ENCODE results near the gene ZMAT5. TPM values are rescaled to one million over a fixed set of nuclear protein-coding genes. Genes with fewer than 3 reads are reported as not detected.

The ZMAT5 gene
- total RNA-seq, 1 donor from 2014 or later = 37.1 TPM

DNA sequence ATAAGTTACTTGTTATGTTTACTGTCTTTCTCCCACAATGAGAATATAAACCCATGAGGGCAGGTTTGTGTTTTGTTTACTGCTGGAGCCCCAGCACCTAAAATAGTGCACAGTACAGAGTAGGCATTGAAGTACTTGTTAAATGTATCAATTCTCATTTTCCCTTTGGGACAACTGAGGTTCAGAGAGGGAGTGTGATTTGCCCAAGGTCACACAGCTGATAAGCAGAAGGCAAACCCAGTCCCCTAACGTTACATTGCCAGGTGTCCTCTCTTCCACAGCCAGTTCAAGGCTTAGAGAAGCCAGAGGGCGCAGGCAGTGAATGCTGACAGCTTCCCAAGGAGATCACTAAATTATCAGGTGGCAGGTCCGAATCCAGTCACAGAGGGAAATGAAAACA lies 16.8 kb downstream of the ZMAT5 start:
- H3K36me3 ChIP-seq (ENCODE audit: control insufficient read depth, insufficient read depth, low read length) = no peaks in the 10 kb centered on the region
- H3K4me3 ChIP-seq (ENCODE audit: low read depth, low read length) = no peak overlapping the region
- DNase-seq (ENCODE audit: low read depth) = no peak
- H3K27me3 ChIP-seq (ENCODE audit: control insufficient read depth, insufficient read depth, low read length) = no peaks in the 10 kb centered on the region
- TF ChIP-seq, protein P1, sequence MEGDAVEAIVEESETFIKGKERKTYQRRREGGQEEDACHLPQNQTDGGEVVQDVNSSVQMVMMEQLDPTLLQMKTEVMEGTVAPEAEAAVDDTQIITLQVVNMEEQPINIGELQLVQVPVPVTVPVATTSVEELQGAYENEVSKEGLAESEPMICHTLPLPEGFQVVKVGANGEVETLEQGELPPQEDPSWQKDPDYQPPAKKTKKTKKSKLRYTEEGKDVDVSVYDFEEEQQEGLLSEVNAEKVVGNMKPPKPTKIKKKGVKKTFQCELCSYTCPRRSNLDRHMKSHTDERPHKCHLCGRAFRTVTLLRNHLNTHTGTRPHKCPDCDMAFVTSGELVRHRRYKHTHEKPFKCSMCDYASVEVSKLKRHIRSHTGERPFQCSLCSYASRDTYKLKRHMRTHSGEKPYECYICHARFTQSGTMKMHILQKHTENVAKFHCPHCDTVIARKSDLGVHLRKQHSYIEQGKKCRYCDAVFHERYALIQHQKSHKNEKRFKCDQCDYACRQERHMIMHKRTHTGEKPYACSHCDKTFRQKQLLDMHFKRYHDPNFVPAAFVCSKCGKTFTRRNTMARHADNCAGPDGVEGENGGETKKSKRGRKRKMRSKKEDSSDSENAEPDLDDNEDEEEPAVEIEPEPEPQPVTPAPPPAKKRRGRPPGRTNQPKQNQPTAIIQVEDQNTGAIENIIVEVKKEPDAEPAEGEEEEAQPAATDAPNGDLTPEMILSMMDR (IDR thresholded peaks at IDR 0.05; ENCODE audit: insufficient read depth, low read length, poor library complexity, severe bottlenecking) = no peak

DNA sequence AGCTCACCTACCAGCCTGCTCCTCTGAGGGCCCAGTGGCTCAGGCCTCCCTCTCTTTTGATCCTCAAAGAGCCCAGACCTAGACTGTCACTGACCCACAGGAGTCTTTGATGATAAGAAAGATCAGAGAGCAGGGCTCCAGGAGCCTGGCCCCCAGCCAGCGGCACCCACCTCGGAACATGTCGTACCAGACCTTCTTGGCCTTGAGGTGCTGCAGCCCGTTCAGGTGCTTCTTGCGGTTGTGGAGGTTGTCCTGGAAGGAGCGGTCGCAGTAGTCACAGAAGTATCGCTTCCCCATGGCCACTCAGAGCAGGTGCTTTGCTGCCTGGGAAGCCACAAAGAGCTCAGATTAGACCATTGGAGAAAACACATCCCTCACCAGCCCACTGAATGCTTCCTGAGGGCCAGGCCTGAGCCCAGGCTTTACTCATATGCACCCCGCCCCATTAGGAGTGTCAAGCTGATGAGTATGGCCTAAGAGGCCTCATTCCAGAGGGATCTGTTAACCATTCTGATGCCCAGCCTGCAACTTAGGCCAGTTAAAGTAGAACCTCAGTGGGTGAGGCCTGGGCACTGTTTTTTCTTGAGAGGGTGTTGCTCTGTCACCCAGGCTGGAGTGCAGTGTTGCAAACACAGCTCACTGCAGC lies 18.4 kb downstream of the ZMAT5 start:
- no peaks in the 10 kb centered on the region for H3K27me3 ChIP-seq (ENCODE audit: control insufficient read depth, insufficient read depth, low read length)

DNA sequence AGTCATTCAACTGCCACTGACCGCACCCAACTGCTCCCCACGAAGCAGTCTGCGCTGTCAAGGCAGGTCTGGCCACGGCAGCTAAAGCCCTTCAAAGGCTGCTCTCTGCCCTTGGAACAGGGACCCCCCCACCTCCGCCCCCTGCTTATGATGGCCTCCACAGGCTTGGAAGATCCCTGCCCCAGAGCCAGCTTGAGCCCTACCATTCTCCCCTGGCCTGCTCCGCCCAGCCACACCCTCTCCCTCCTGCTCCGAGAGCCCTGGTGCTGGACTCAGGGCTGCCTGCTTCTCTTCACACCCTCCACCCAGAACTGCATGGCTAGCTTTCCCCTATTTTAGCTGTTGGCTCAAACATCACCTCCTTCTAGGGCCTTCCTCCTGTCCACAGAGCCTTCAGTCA lies 19.0 kb downstream of the ZMAT5 start:
- no peaks in the 10 kb centered on the region for H3K27me3 ChIP-seq (ENCODE audit: control insufficient read depth, insufficient read depth, low read length)
- no peak overlapping the region for H3K4me3 ChIP-seq (ENCODE audit: low read depth, low read length)
- DNase-seq (ENCODE audit: low read depth) = no peak
- no peaks in the 10 kb centered on the region for H3K36me3 ChIP-seq (ENCODE audit: control insufficient read depth, insufficient read depth, low read length)
- TF ChIP-seq, protein P1 (IDR thresholded peaks at IDR 0.05; ENCODE audit: insufficient read depth, low read length, poor library complexity, severe bottlenecking) = no peak

More for the DNA sequence above, 18.4 kb downstream of the ZMAT5 start:
- TF ChIP-seq, protein P1 (IDR thresholded peaks at IDR 0.05; ENCODE audit: insufficient read depth, low read length, poor library complexity, severe bottlenecking) = no peak
- no peak overlapping the region for H3K4me3 ChIP-seq (ENCODE audit: low read depth, low read length)
- no peaks in the 10 kb centered on the region for H3K36me3 ChIP-seq (ENCODE audit: control insufficient read depth, insufficient read depth, low read length)
- no peak for DNase-seq (ENCODE audit: low read depth)

DNA sequence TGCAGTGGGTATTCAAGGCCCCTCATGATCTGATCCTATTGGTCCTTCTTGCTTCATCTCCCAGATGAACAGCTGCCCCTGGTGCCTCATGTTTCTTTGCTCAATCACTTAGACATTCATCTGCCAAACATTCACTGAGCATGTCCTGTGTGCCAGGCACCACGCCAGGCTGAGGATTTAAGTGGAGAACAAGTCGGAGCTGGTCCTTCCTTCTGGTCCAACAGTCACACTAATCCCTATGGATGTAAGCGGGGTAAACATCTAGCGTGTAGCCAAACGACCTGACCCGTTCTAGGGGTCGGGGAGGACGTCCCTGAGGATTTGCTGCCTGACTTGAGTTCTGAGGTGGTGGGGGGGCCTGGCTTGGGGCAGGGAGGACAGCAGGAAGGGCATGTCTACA lies 21.9 kb downstream of the ZMAT5 start:
- H3K4me3 ChIP-seq (ENCODE audit: low read depth, low read length) = no peak overlapping the region
- H3K27me3 ChIP-seq (ENCODE audit: control insufficient read depth, insufficient read depth, low read length) = no peaks in the 10 kb centered on the region
- no peaks in the 10 kb centered on the region for H3K36me3 ChIP-seq (ENCODE audit: control insufficient read depth, insufficient read depth, low read length)
- DNase-seq (ENCODE audit: low read depth) = no peak
- TF ChIP-seq, protein P1 (IDR thresholded peaks at IDR 0.05; ENCODE audit: insufficient read depth, low read length, poor library complexity, severe bottlenecking) = no peak

DNA sequence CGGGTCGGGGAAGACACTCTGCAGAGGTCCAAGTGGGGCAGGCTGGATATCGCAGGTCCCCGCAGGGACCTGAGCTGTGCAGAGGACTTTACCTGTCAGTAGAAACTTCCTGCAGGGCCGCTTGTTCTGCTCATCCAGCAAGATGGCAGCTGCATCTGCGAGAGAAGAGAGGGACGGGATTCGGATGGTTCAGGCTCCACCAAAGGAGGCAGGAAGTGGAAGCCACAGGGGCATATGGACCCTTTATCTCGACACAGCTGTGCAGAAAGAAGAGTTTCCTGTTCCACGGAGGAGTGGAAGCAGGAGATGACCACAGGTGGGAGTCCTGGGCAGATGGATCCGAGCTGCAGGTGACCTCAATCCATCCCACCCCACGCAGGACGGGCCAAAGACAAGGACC lies 24.5 kb downstream of the ZMAT5 start:
- no peak for DNase-seq (ENCODE audit: low read depth)
- Histone ChIP-seq H3K4me3 (ENCODE audit: low read depth, low read length) (no peak overlapping the region), H3K27me3 (ENCODE audit: control insufficient read depth, insufficient read depth, low read length) (no peaks in the 10 kb centered on the region), H3K36me3 (ENCODE audit: control insufficient read depth, insufficient read depth, low read length) (no peaks in the 10 kb centered on the region)
- TF ChIP-seq, protein P1 (IDR thresholded peaks at IDR 0.05; ENCODE audit: insufficient read depth, low read length, poor library complexity, severe bottlenecking) = no peak

DNA sequence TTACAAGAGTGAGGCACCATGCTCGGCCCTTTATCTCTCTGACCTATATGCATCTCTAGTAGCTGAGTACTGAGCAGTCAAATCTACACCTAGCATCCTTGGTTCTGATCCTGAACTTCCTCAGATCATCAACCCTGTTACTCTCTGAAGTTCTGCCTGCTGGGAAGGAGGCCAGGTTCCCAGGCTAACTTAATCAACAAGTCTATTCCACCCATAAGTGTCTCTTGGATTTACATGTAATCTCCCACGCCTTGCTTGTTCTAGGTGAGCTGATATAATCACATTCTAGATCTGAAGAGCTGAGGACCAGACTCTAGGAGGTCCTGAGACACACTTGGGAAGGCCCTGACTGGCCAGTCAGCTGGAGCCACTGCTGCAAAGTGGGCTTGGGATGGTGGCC lies 24.9 kb downstream of the ZMAT5 start:
- Histone ChIP-seq H3K27me3 (ENCODE audit: control insufficient read depth, insufficient read depth, low read length) (no peaks in the 10 kb centered on the region), H3K36me3 (ENCODE audit: control insufficient read depth, insufficient read depth, low read length) (no peaks in the 10 kb centered on the region), H3K4me3 (ENCODE audit: low read depth, low read length) (no peak overlapping the region)
- DNase-seq (ENCODE audit: low read depth) = no peak
- TF ChIP-seq, protein P1 (IDR thresholded peaks at IDR 0.05; ENCODE audit: insufficient read depth, low read length, poor library complexity, severe bottlenecking) = no peak

Data from kidney epithelial cell (primary cell).